ENCODE measurements around the gene TSKU.

The TSKU gene, protein sequence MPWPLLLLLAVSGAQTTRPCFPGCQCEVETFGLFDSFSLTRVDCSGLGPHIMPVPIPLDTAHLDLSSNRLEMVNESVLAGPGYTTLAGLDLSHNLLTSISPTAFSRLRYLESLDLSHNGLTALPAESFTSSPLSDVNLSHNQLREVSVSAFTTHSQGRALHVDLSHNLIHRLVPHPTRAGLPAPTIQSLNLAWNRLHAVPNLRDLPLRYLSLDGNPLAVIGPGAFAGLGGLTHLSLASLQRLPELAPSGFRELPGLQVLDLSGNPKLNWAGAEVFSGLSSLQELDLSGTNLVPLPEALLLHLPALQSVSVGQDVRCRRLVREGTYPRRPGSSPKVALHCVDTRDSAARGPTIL

DNA sequence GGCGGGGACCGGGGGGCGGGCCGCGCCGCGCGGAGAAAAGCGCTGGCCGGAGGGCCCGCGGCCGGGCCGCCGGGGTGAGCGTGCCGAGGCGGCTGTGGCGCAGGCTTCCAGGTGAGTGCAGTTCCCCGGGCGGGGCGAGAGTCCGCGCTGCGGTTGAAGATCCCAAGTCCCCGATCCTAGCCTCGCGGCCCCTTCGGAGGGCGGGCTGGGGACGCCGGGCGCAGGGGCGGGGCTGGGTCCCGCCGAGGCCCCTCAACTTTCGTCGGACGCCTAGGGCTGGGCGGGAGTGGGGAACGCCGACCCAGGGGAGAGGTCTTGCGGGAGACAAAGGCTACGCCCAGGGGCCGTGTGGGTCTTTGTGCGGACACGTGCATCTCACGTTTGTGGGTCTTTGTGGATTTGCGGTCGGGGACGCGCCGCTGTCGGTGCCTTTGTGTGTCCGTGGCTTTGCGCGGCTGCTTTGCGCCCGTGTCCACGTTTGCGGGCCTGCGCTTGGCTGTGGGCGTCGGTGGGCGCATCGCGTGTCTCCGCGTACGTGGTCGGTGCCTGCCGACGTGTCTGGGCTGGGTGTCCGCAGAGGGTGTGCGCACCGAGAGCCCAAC, at the start of gene TSKU:
Gene TSKU, plus strand, starts transcription at position 63 of the 602 bp plus-strand sequence. CDS start 12,261 bp downstream, outside the sequence.
- peak; percentile 17 for DNase-seq

DNA sequence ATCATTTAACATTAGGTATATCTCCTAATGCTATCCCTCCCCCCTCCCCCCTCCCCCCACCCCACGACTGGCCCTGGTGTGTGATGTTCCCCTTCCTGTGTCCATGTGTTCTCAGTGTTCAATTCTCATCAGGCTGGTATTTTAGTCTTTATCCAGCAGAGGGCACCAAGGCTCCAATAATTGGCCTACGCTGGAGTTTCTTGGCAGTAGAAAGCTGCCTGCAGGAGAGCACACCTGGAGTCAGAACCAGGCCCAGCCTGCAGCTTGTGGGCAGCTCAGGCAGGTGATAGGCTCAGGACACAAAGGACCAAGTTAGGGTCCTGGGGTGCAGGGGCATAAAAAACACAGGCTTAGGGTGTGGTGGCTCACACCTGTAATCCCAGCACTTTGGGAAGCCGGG, 49.2 kb upstream of the TSKU start:
- DNase-seq: peak; percentile 92

DNA sequence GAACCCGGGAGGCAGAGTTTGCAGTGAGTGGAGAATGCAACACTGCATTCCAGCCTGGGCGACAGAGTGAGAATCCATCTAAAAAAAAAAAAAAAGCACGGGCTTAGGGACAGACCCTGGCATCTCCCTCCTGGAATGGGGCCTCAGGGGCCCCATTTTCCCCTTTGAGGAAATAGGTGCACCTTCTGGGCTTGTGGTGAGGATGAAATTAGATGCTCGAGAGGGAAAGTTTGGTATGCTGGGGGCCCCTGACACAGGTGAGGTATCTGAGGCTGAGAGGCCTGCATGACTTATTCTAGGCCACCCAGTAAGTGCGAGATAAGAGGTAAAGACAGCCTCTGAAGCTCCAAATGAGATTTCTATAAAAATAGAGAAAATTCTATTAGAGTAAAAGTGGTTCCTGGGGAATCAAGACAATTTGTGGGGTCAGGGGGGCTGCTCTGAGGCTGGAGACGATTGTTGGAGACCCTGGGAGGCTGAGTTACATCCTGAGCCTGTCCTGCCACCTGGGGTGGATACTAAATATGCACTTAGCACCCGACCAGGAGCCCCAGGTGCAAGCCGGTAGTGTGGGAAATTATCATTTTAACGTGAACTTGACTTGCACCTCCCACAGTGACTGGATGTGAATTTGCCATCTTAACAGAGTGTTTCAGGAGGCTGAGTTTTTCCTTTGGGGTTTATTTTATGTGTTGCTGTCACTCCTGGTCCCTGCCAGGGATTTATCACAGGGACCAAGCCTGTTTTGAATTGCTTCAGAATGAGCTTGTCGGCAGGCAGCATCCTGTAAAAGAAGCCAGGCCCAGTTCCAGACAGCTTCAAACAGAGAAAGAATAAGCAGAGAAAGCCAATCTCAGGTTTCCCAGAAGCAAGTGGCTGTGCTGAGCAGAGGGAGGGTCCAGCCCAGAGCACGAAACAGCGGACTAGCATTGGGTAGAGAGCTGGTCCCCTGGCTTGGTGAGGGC, 48.4 kb upstream of the TSKU start:
- DNase-seq: no peak

DNA sequence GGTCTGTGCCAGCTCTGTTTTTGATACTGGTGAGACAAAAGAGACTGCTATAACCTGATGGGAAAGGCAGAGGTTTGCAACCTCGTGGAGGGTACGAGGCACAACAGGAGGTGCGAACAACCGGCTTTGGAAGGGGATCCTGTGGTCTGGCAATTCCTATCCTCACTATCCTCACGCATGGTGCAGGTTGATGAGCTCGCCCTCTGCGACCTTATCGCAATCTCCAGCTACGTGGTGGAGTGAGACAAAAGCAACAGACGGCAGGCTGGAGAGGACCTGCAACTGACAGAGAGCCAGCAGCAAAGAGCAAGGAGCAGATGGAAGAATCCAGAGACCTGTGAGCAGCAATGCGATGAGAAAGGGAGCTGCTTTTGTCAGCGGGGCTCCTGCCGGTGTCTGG, 47.3 kb upstream of the TSKU start:
- DNase-seq: peak; percentile 74

DNA sequence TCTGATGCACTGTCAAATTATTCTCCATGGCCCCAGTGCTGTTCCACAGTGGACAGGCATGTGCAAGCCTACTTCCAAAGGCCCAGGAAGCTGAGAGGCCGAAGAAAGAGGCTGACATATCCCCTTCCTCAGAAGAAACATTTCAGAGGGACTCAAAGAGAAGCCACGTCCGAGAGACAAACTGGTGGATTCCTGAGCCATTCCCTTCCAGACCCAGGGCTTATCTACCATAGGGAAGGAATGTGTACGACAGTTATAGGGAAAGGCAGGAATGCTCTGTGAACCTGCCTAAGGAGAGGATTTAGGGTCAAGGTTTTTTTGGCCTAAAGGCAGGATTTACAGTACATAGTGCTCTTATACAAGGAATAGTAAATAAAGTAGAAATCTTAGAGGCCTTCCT, 46.9 kb upstream of the TSKU start:
- DNase-seq: no peak

DNA sequence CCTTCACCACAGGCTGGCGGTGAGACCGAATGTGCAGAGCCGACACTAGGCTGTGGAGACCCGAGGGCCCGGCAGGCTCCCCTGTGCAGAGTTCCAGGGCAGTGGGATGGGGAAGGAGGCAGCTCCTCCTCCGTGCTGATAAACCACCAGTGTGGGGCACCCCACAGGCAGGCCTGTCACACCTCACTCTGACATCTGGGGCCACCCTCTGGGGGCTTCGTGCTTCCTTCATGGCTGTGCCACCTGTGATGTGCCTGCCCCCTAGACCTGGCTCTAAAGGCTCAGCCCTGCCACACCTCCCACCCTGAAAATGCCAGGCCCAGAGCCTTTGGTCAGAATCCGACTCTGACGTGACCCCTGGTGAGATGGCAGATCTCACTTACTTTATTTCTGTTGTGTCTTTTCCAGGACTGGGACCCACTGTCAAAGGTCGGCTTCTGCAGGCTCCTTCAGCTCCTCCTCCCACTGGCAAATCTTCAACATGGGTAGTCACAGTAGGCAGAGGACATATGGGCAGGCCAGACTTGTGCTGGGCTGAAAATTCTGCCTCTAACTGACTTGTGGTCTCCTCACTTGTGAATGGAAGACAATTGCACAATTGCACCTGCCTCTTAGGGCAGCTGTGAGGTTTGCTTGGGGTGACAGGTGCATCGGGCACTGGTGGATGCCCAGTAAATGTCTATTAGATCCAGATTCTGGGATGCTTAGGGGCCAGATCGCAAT, 46.2 kb upstream of the TSKU start:
- DNase-seq: no peak

DNA sequence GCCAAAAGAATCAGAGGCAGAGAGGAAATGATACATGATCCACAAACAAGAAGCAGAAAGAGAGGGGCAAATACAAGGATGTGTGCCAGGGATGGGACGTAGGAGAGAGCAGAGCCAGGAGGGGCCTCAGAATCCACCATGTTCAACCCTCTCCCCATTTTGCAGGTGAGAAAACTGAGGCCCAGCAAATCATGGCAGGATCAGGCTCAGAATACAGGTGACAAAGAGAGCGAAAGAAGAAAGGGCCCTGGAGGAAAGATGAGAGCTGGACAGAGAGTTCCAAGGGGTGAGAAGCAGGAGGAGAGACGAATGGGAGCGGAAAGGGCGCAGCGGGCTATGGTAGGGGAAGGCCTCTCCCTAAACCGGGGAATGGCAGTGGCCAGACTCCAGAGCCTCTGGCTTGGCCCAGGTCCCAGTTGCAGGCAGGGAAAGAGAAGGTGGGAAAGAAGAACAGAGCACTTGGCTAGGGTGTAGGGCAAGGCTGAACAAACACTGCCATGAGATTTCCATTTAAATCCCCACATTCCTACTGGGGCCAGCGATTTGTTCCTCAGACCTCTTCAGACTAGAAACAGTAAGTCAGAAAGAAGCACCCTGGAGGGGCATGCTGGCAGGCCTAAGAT, 44.4 kb upstream of the TSKU start:
- DNase-seq: no peak

DNA sequence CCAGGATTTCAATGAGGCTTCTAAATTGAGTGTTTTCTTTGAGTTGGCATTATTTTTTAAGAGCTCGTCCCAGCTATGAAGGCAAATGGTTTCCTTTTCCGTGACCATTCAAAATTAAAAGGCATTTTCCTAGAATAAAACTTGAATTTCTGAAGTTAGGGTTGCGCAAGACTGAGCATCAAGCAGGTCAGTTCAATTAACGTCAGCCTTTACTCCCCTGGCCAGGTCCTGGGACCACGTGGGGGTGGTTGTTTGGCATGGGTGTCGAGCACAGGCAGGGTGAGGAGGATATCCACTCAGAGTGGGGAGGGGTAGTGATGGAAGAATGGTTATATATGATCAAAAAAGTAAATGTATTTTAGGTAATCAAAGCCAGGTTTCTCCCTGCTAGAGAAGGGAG, 43.4 kb upstream of the TSKU start:
- no peak for DNase-seq

DNA sequence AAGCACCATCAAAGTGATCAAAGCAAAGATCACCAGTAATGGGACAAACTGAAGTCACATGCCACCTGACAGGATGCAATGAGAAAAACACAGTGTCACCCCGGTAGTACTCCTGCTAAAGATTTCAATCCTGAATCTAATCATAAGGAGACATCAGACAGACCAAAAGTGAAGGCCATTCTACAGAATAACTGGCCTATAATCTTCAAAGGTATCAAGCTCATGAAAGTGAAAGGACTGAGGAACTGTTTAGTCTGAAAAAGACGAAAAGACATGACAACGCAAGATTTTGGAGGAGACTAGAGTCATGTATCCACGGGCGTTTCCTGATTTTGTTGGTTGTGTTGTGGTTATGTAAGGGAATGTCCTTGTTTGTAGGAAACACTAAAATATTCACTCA, 42.4 kb upstream of the TSKU start:
- DNase-seq: no peak

DNA sequence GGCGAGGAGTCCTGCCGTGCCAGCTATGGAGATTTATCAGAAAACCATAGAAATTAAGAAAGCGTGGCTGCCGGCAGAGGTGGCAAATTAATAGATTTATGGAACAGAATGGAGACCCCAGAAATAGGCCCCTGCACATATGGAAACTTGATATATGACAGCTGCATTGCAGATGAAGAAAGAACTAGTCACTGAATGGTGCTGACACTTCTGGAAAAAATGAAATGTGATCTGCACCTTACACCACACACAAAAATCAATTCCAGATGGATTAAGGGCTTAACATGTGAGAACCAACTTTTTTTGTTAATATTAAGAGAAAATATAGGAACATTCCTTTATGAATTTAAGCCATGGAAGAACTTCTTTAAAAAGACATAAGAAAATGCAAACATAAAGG, 40.3 kb upstream of the TSKU start:
- DNase-seq: no peak

DNA sequence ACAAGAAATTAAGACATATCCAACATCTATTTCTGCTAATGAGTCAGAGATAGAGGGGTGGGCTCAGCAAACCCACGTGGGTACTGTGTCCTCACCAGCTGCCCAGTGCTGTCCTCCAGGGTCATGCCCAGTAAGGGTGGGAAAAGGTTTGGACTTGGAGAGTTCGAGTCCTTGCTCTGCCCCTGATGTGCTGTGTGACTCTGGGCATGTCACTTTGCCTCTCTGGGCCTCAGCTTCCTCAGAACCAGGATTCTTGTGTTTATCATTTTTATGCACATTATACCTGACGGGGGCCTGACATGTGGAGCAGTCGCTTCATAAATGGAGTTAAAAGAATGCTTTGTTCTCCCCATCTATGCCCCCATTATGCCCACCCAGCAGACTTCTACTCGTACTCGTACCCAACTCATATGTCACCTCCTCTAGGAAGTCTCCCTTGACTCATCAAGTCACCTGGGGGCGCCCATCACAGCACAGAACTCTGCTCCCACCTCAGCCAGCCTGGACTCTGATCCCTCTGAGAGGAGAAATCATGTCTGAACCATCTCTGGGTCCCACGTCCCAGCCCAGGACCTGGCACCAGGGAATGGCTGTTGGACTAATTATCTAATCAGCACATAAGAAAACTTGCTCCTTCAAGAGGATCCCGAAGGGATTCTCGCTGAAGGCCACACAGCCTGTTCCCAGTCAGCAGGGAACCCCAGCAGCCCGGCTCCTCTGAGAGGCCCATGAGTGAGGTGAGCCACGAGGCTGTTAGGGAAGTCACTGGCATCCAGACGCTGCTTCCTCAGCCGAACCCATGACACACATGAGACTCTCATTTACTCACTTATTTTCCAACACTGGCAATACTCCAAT, 38.7 kb upstream of the TSKU start:
- DNase-seq: peak; percentile 81

DNA sequence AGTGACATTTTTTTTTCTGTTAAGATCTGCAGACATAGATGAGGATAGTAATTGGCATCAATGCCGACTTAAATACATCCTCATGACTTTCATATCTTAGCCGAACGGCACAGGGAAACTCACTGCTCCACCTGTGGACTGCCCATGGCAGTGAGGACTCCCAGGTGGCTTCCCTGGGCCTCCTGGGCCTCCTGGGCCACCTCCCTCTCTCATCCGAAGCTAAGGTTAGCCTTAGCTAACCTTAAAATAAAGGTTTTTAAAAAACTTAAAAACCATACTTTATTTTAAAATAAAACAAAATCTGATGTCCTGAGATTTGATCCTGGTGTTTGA, 38.1 kb upstream of the TSKU start:
- no peak for DNase-seq

DNA sequence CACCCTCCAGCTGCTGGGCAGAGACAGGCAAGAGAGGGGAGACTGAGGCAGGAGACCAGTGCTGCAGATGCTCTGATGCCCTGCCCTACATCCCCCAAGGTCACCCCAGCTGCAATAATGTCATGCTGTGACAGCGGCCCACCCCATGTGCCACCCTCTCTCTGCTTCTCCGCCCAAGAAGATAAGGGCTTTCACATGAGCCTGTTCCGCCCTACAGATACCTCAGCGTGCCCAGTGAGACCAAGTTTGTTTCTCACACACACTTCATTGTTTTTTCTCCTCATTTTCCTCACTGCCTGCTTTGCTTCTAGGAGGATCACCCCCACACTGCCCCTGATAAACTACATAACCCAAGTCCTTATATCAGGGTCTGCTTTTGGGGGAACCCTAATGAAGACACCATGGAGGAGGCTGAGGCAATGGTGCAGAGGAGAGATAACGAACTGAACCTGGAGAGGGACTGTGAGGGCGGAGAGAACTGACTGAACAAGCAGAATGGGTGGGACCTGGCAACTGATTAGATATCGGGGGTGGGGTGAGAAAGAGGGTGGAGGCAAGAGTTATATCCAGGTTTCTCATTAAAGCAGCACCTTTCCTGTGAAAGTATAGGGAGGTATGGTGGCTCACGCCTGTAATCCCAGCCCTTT, 37.5 kb upstream of the TSKU start:
- DNase-seq: peak; percentile 99

DNA sequence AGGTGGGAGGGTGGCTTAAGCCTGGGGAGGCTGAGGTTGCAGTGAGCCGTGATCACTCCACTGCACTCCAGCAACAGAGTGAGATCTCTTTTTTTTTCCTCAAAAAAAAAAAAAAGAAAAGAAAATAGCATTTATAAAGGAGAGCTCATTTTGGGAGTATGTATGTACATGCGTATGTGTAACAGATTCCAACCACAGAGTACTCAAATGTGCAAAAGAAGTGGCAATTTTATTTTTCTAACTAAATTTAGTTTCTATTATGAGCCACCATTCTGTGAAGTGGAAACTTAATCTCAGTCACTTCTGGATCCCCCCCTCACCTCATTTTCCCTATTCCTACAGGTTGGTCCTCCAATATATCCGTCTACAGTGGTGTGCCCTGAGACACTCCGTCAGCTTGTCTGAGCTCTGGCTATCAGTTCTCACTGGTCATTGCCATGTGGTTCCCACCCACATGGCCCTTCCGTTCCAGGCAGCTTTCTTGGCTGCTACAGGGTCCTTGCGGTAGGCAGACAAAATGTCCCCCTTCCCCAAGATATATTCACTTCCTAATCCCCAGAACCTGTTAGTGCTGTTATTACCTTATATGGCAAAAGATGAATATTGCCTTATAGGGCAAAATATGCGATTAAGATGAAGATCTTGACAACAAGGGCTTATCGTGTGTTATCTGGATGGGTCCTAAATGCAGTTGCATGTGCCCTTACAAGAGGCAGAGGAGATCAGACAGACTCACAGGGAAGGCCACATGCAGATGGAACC, 35.8 kb upstream of the TSKU start:
- no peak for DNase-seq

DNA sequence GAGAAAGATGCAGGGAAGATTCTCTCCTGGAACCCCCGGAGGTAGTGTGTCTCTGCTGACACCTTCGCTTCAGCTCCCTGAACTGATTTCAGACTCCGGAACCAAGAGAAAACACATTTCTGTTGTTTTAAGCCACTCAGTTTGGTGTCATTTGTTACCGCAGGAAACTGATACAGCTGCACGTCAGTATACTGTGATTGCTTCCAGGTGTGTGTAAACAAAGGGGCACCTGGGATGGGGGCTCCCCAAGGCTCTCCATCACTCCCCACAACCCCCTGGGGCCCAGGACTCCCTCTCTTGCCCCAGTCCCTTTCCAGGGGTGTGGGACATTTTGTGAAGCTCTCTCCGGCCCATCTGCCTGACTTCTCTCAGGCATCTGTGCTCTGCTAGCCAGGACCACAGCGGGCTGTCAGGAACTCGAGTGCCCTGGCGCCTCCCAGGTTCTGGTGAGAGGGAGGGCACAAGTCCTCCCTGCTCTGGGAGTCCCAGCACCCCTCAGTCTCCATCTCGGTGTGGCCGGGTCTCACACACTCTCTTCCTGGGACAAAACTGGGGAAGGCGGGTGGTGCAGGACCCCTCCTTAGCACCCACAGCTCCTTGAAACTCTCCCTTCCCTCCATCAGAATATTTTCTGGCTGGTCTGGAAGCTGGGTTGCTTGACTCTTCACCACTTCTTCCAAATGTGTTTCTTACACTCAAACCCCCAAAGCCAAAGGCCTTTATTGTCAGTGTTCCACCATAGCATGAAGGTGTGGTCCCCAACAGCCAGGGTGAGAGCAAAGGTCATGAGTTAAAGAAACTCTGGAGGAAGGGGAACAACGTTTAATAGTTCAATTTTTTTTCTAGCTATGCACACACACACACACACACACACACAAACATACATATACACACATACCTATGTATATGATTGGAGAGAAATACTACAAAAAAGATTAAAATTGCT, 35.0 kb upstream of the TSKU start:
- no peak for DNase-seq

DNA sequence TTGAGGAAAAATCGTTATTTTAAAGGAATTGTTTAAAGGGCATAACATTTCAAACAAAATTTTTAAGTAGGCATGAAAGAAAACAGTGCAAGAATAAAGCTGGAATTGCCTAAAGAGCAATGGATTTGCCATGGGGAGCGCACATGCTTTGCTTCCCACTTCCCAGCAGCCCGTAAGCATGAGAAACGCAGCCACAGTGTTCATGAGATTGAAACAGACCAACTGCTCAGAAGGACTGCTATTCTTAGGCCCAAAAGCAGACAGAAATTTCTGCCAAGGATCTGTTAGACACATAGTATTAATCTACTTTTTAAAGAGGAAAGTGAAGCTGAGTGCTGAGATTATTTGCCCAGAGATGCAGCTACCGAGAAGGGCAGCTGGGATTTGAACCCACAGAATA, 34.2 kb upstream of the TSKU start:
- DNase-seq: no peak

DNA sequence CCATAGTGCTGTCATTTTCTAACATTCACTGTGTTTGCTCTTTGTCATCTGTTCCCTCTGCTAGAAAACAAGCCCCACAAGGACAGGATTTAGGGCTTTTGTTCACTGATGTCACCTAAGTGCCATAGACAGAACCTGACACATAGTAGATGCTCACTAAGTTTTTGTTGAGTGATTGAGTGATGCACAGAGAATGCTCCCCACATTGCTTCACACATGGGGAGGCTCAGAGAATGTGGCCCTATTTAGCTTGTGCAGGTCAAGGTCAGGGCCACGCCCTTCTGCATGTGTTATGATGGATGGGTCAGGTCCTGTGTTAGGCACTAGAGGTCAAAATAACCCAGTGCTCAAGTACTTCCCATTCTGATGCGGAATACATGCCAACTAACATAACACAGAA, 33.1 kb upstream of the TSKU start:
- no peak for DNase-seq

DNA sequence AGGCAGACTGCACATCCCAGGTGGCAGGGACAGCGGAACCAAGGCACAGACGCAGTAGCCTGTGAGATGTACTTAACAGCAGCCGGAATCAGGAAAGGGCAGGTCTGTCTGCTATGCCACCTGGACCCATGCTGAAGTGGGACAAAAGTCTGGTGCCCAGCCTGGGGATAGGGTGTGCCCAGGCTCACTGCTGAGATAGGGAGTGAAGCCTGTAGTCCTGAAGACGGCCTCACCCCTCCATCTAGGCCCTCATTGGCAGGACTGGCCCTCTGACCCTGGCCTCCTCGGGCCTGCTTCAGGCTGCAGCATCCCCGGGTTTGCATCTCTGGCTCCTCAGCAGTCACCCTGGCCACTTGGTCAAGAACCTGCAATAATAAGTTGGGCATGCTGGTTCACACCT, 32.4 kb upstream of the TSKU start:
- DNase-seq: no peak
